ENCODE data around the gene APOF. TPM values are rescaled to one million over a fixed set of nuclear protein-coding genes. Genes with fewer than 3 reads are reported as not detected.
A peak's percentile ranks its signal among the peaks of the same experiment; 100 is the strongest.

APOF gene
- total and polyA plus RNA-seq, 9 of the 15 experiments (the other 6 are each of a cell fraction or from before 2014, with no cell fraction given), result 0.09 to 0.15 (median 0.12) TPM; not detected in 5

GRCh38 chr12:56359851-56360767, 2.5 kb downstream of the APOF start, which contains the start of gene STAT2 (continued):
- TF ChIP-seq DACH1 (IDR thresholded peaks at IDR 0.05; ENCODE audit: partially characterized antibody) (peak; percentile 100), NR1H2 (CRISPR knock-in tag; IDR thresholded peaks at IDR 0.05) (no peak), ZBTB5 (IDR thresholded peaks at IDR 0.05) (peak; percentile 88), SMARCB1 (IDR thresholded peaks at IDR 0.05; ENCODE audit: insufficient read length, low read depth) (no peak), ZNF780A (CRISPR knock-in tag; IDR thresholded peaks at IDR 0.05) (no peak), BRF2 (IDR thresholded peaks at IDR 0.05; ENCODE audit: borderline replicate concordance, insufficient read depth, insufficient read length) (no peak), ELK3 (CRISPR knock-in tag; IDR thresholded peaks at IDR 0.05) (no peak), RHOXF2B (CRISPR knock-in tag; conservative IDR thresholded peaks at IDR 0.05) (no peak), ZNF75A (CRISPR knock-in tag; IDR thresholded peaks at IDR 0.05) (no peak), CREM (IDR thresholded peaks at IDR 0.05; ENCODE audit: low read depth) (peak; percentile 75), ASH1L (IDR thresholded peaks at IDR 0.05; ENCODE audit: borderline replicate concordance, low read depth, partially characterized antibody) (peak; percentile 47), ZNF766 (CRISPR knock-in tag; conservative IDR thresholded peaks at IDR 0.05) (no peak), ESRRB (CRISPR knock-in tag; IDR thresholded peaks at IDR 0.05; ENCODE audit: borderline replicate concordance) (no peak)

All from K562 (cell line).